Stimulated activated CD4-positive, alpha-beta T cell treated with anti-CD3 and anti-CD28 coated beads, Interleukin-1b, Interleukin-23, amount 100 ng/mL, for 4 hours (primary cell): ENCODE results near the gene CHST5.
"Not testable (repeated sequence)": the region's sequence is repeated elsewhere in the genome, so short reads cannot be mapped to it uniquely, and the experiment has no call there.

ENCODE experiments used
- DNase-seq, 2 donors: peaks; one replicate each; pipeline ENCODE4 v3.0.0-alpha.2; 2020; ENCODE audit warnings: low read depth in 2 of 2

Gene CHST5

DNA sequence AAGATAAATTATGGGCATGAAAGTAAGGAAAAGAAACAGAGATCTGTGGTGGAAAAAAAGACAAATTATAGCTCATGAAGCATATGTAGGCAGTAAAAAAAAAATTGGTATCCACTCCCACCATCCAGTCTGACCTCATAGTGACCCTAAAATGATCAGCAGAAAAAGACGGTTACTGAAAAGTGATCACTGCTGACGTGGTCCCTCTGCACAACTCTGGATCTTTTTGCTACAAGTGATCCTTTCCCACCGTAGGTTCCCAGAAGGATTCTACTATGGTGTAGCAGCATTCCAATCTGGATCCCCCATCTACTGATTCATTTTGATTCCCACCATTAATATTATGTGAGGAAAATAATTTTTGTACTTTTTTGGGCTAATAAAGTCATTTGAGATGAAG is 29.8 kb downstream of the CHST5 start:
- no peak for DNase-seq

DNA sequence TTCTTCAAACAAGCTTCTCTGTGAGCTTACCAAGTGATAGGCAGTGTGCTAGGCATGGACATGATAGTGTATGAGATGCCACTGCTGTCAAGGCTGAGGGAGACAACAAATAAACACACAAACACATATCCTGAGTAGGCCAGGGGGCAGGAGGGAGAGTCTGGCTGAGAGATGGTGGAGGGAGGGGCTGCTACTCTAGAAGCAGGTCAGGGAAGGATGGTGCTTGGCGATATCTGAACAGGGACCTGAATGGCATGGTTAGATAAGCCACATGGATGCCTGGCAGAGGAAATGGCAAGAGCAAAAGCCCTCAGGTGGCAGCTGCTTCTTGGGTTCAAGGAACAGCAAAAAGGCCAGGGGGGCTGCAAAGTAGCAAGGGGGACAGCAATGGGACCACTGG is 32.1 kb downstream of the CHST5 start:
- DNase-seq = no peak

DNA sequence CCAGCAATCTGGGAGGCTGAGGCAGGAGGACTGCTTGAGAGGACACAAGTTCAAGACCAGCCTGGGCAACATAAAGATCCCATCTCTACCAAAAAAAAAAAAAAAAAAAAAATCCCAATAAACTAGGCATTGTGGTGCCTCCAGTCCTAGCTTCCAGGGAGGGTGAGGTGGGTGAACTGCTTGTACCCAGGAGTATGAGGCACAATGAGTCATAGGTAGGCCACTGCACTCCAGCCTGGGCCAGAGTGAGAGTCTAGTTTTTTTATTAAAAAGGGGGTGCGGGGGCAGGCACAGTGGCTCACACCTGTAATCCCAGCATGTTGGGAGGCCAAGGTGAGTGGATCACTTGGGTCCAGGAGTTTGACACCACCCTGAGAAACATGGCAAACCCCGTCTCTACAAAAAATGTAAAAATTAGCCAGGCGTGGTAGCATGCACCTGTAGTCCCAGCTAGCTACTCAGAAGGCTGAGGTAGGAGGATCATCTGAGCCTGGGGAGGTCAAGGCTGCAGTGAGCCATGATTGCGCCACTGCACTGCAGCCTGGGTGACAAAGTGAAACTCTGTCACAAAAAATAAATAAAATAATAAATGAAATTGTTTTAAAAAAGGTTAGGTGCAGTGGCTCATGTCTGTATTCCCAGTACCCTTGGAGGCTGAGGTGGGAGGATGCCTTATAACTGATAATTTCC is 32.8 kb downstream of the CHST5 start:
- no peak for DNase-seq

DNA sequence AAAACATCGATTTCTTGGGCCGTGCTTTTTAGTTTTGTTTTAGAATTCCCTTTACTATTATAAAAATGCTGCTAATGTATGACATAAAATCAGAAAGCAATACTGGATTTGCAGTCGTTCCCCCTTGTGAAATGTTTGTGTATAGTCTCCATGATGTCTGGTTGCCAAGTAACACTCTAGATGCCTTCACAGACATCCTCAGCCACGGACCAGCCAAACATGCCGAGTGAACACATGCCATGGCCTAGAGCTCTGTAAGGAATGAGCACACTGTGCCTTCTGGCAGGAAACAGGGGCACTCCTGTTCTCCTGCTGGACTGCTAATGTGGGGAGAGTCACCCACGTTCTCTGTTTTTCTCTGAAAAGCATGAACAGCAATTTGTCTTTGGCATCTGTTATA is 34.1 kb downstream of the CHST5 start:
- not testable (repeated sequence) for DNase-seq

DNA sequence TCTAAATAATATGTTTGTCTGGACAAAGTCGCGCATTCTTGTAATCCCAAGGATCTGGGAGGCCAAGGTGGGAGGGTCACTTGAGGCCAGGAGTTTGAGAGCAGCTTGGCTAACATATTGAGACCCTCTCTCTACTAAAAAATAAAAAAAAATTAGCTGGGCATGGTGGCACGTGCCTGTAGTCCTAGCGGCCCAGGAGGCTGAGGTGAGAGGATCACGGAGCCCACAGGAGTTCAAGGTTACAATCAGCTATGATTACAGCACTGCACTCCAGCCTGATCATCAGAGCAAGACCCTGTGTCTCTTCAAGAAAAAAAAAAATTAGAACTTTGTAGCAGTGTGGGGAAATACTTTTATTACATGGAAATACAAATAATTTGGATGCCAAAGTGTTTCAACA is 34.5 kb downstream of the CHST5 start:
- DNase-seq = no peak

DNA sequence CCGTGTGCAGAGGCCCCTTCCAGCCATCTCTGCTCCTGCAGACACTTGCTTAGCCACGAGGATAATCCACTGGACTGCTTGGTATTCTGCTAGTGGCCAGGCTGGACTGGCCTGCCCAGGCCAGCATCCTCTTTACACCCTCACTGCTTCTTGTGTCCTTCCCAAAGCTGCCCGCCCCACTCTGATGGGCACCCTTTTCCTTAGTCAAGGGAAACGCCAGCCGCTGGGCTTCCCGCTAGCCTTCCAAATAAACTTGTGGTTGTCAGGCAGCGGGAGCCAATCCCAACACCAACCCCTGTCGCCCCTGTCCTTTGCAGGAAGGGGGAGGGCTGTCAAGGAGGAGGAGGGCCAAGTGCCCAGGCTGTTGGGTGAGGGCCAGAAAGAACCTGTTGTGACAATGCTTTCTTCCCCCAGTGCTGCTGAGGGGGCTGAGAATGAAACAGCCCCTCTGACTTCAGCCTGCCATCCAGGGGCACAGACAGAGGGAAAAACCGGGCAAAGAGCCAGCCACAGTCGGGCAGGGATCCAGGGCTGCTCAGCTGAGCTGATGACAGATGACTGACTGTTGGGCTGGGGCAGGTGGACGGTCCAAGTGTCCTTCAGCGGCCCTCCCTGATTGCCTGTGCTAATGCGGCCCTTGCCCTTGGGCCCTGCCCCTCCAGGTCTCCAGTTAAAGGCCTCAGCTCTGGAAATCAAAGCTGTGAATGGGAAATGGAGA is 37.1 kb downstream of the CHST5 start:
- not testable (repeated sequence) for DNase-seq

DNA sequence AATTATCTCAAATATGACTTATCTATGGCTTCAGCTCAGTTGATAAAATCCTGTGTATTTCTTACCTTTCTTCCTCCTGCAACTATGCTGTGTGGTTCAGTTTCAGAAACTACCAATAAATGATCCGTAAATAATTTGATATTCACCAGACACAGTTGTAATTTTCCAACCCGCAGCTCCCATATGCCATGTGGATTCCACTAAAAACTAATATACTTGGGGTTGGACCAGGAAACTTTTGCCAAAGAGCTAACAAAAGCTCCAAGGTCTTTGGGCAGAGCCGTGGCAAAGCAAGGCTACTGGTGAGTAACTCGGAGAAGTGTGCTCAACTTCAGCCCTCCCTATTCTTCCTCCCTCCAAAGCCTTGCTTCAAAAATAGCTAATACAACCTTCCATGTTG is 38.4 kb downstream of the CHST5 start:
- DNase-seq = no peak

DNA sequence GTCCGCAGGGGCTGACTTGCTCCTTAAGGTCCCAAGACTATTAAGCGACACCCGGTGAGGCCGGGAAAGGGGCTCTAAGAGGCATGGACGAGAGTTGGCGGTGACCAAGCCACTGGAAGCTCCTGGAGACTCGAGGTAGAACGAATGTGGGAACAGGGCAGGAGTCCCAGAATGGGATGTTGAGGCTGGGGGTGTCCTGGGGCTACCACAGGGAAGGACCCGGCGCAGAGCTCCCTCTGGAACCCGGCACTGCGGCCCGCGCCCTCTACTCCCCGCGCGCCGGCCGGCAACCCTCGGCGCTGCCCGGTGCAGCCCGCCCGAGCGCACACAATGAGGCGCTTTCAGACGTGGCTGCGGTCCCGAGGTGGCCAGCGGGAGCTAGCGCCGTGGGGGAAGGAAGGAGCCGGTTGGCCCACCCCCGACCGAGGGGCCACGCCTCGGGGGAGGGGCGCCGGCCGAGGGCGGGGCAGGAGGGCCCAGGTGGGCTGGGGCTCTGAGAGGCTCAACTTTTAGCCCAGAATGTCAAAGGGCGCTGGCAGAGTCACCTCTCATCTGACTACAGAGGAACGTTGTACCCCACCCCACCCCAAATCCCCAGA is 40.7 kb downstream of the CHST5 start, which contains the start of gene CHST6:
Gene CHST6, minus strand, starts transcription at position 366 of the 599 bp plus-strand sequence. CDS start 15,613 bp downstream, outside the sequence.
- DNase-seq = no peak

DNA sequence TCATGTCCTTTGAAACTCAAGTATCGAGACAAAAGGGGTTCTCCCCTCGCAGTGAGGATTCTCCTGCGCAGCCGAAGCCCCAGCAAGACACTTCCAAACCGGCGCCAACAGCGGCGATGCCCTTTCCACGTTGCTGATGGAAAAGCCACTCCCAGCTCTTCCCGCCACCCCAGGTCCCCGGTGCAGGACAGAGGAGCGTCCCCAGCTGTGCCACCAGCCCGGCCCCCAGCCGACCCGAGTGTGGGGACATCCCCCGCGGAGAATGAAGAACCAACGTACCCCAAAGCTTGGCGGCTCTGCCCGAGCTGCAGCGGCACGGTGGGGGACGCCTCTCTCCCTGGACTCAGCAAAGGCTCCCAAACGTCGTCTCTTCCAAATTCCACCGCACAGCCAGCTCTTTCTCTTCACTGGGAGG is 41.2 kb downstream of the CHST5 start:
- no peak for DNase-seq

DNA sequence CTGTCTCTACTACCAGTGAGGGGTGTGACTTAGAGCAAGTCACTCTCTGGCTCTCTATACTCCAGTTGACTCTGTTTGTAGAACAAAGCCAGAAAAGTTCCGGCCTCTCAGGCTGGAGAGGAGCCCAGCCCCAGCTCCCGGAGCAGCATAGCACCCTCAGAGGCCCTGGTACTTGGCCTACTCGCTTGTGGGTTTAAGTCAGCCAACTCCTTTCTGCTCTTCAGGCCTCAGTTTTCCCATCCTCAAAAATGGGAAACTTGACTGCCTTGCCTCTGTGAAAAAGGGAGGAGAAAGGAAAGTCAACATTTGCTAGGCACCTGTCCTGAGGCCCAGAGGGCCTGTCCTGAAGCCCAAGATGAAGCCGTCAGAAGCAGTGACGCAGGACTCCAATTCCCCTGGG is 41.7 kb downstream of the CHST5 start:
- DNase-seq = no peak

DNA sequence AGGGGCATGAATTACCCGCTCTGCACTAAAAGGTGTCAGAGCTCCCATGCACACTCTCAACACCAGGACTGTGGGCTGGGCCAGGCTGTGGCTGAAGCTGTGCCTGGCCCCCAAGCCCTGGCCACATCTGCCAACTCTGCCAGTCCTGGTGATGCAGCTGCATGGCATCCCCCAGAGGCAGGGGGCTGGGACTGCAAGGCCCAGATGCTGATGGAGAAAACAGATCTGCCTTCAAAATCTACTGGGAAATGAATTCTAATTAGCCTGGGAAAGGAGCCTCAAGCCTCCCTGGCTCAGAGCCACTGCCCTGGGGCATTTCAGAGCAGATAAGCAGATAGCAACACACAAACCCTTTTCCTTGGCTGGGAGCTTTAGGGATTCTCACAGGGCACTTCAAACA is 44.0 kb downstream of the CHST5 start:
- DNase-seq = no peak

DNA sequence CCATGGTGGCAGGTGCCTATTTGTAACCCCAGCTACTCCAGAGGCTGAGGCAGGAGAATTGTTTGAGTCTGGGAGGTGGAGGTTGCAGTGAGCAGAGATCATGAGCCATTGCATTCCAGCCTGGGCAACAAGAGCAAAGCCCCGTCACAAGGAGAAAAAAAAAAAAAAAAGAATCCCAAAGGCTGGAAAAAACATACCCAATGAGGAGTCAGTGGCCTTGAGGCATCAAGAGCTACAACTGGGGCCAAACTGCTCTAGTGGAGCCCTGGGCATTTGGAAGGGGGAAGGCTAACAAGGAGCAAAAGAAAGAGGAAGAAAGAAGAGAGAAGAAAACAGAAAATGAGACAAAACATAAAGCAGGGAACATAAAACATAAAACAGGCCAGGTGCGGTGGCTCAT is 47.6 kb downstream of the CHST5 start:
- no peak for DNase-seq

DNA sequence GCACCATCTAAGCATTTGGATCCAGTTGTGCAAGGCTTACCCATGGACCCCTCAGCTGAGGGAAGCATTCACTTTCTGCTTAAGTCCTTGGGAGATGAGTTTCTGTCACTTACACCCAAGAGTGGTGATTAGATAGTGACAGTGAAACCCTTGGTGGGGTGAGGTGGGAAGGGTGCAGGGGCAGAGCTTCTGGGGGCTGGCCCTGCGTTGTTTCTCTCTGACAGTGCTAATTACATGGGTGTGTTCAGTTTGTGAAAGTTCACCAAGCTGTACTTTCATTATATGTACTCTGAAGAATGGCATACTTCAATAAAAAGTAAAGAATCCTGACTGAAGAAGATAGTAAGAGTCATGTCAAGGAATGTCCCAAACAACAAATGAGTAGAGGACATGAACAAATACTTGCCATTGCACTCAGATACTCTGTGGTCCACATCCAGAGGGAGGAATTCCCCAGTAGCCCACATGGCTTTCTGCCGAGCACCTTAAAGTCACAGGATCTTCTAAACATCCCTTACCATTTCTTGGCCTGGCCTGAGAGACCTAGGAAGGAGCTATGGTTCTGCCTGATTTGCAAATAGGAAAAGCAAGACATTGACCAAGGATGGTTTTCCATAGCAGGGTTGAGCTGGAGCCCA is 49.1 kb downstream of the CHST5 start:
- no peak for DNase-seq

DNA sequence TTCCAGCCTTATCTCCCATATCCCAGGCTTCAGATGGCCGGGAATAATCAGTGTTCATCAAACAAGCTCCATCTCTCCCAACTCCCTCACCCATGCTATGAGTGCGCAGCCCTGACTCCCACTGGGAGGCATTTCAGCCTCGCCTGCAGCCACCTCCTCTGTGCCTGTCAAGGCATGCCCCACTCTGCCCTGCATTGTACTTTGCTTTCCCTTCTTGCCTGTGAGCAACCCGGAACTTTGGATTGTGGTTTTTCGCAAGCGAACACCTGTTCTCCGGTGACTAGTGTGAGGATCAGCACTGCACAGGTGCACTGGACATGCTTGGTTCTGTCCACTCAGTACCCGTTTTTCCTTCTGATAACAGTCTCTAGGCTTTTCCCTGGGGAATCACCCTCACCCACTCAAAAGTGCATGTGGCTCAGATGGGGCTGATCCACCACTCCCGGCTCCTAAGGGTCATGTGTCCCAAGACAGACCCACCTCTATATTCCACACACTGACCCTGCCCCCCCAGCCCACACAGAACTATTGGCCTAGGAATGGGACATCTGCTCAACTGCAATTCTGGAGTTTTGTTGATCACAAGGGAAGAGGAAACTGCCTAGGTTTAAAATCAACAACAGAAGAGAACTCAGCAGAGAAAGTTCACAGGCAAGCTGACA is 49.8 kb downstream of the CHST5 start:
- no peak for DNase-seq

DNA sequence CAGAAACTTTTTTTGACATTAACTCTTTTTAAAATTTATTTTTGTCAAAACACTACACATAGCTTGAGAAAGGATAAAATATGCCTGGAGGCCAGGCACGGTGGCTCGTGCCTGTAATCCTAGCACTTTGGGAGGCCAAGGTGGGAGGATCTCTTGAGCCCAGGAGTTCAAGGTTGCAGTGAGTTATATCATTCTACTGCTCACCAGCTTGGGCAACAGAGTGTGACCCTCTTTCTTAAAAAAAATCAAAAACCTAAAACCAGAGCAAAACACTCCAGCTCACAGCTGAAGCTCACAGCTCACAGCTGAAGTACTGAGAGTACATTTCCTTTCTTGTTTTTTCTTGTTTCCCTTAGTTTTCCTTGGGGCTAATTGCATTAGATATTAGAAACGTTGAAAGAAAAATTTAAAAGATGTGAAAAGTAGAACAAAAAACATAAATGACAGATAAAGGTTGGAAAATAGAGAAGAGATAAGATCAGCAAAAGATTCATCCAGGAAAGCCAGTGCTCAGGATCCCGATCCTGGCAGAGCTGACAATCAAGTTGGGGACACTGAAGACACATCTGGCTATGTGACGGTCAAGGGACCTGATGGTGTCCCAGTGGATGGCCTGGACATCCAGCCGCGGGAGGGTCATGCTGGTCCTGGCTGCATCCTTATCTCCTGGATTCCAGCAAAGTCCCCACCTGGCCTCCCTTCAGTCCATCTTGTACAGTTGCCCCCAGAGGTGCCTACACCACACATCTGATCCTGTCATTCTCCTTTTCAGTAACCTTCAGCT is 50.5 kb downstream of the CHST5 start:
- no peak for DNase-seq

DNA sequence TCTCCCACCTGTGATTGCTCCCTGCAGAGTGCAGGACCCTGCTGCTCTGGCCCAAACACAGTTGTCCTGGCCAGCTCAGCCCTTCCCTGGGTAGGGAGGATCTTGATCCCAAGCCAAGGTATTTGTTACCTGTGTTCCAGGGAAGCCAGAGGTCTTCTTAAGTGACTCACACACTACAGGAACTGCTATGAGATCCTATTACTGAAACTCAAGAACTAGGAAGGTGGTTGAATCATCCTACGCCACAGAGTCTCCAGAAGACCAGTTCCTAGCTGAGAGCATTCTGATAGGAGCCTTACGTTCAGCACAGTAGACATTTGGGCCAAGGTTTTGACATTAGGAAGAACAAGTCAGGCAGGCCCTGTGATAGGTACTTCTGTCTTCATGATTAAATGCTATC is 52.7 kb downstream of the CHST5 start:
- DNase-seq = no peak

DNA sequence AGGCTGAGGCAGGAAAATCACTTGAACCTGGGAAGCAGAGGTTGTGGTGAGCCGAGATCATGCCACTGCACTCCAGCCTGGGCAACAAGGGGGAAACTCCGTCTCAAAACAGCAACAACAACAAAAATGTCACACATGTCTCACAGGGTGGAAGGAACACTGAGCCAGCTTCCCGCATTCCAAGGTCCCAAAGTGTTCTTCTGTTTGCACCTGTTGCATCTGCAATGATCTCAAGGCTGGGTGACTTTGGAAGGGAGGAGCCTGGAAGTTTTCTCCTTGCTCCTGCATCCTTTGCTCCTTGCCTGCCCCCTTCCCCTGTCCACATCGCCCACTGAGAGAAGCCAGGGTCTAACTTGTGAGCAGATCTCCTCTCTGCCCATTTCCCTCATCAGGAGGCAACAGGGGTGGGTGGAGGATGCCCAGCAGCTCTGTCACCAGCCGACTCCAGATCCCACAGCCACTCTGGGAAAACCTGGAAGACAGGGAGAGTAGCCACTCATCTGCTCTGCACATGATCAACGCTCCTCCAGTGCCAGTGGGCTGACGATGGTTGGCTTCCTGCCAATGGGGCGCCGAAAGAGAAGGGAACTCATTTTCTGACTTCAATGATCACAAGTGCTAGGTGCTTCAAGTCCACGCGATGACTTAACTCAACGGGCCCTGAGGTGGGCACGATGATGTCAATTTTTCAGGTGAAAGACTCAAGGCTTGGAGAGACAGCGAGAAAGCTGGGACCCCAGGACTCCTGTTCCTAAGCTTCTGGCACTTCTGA is 53.3 kb downstream of the CHST5 start:
- no peak for DNase-seq

DNA sequence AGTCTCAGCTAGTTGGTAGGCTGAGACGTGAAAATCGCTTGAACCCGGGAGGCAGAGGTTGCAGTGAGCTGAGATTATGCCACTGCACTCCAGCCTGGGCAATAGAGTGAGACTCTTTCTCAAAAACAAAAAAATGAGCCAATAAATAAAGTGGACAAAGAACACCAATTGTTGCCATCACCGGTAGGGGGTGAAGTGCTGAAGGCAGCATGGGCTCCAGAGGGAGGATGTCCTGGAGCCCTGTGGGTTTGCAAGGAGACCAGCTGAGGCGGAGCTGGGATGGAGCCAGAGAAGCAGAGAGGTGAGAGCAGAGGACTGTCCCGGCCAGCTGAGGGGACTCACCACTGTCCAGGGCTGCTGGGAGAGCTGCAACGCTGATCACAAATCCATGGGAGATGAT is 54.4 kb downstream of the CHST5 start:
- DNase-seq = no peak

DNA sequence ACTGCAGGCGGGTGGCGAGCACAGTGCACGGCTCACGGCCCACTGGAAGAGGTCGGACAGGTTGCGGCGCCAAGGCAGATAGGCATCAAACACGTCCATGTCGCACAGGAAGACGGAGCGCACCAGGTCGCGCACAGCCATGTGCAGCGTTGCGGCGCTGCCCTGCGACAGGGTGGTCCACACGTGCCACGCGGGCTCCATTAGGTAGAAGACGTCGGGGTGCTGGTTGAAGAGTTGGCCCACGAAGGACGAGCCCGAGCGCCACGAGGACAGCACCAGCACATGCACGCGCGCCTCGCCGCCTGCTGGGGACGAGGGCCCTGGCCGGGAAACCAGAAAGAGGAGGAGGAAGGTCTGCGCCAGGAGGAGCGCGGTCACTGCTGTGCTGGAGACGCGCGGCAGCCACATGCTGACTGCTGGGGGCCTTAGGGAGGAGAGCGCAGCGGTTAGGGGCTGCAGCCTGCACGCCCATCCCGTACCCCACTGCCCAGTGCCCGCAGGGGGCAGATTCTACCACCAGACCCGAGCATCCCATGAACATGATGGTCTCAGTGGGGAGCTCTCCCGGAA is 56.4 kb downstream of the CHST5 start:
- no peak for DNase-seq
